SK-N-SH treated with all-trans-retinoic acid at 6 μM for 48 hours (cell line): ENCODE results near the gene NEBL.

Experiments used
- ATAC-seq: fragments of 200-7000 bp; cut with Tn5 transposase; 3 replicates; pipeline ENCODE4 v1.9.1; 2020; ENCODE audit warnings: mild to moderate bottlenecking, moderate library complexity
- ARNTL ChIP-seq: fragments of 450-650 bp; formaldehyde crosslinking; IDR thresholded peaks from 2 replicates; pipeline ENCODE4 v1.5.0; 2020; ENCODE audit warnings: low read depth, mild to moderate bottlenecking, moderate library complexity, borderline replicate concordance
- CREB5 ChIP-seq: fragments of 250-450 bp; sonication (Bioruptor Pico); IDR thresholded peaks from 2 replicates; pipeline ENCODE4 v1.5.1; 2020; ENCODE audit warnings: low read depth, mild to moderate bottlenecking, moderate library complexity
- CSDC2 ChIP-seq: fragments of 250-450 bp; sonication (Bioruptor Pico); IDR thresholded peaks from 2 replicates; pipeline ENCODE4 v1.5.0; 2020; ENCODE audit warnings: mild to moderate bottlenecking, moderate library complexity
- CSRNP3 ChIP-seq: fragments of 250-450 bp; sonication (Bioruptor Pico); IDR thresholded peaks from 2 replicates; pipeline ENCODE4 v1.5.1; 2021; ENCODE audit warnings: mild to moderate bottlenecking, moderate library complexity
- GLIS3 ChIP-seq: fragments of 250-450 bp; sonication (Bioruptor Pico); IDR thresholded peaks from 2 replicates; pipeline ENCODE4 v1.5.0; 2020; ENCODE audit warnings: mild to moderate bottlenecking, moderate library complexity
- ISL1 ChIP-seq: fragments of 250-450 bp; sonication (Bioruptor Pico); IDR thresholded peaks from 2 replicates; pipeline ENCODE4 v2.1.2; 2022; ENCODE audit warnings: mild to moderate bottlenecking, moderate library complexity
- PATZ1 ChIP-seq: fragments of 250-450 bp; sonication (Bioruptor Pico); IDR thresholded peaks from 2 replicates; pipeline ENCODE4 v1.8.0; 2020; ENCODE audit warnings: mild to moderate bottlenecking, moderate library complexity, borderline replicate concordance
- POU6F1 ChIP-seq: fragments of 250-450 bp; sonication (Bioruptor Pico); IDR thresholded peaks from 2 replicates; pipeline ENCODE4 v1.8.0; 2021; ENCODE audit warnings: low read depth, mild to moderate bottlenecking, moderate library complexity, borderline replicate concordance
- PPARA ChIP-seq: fragments of 250-450 bp; sonication (Bioruptor Pico); IDR thresholded peaks from 2 replicates; pipeline ENCODE4 v1.5.0; 2020; ENCODE audit warnings: mild to moderate bottlenecking, borderline replicate concordance
- RARB ChIP-seq: fragments of 250-450 bp; sonication (Bioruptor Pico); IDR thresholded peaks from 2 replicates; pipeline ENCODE4 v1.8.0; 2021; ENCODE audit warnings: mild to moderate bottlenecking, moderate library complexity
- TCF4 ChIP-seq: fragments of 250-450 bp; sonication (Bioruptor Pico); IDR thresholded peaks from 2 replicates; pipeline ENCODE4 v1.8.0; 2021; ENCODE audit warnings: mild to moderate bottlenecking, moderate library complexity, borderline replicate concordance
- TOX ChIP-seq: fragments of 250-450 bp; sonication (Bioruptor Pico); IDR thresholded peaks from 2 replicates; pipeline ENCODE4 v1.8.0; 2021; ENCODE audit warnings: mild to moderate bottlenecking, moderate library complexity, borderline replicate concordance
- TSHZ2 ChIP-seq: fragments of 250-450 bp; sonication (Bioruptor Pico); IDR thresholded peaks from 2 replicates; pipeline ENCODE4 v1.5.0; 2020; ENCODE audit warnings: mild to moderate bottlenecking, moderate library complexity
- ZFP3 ChIP-seq: fragments of 250-450 bp; sonication (Bioruptor Pico); IDR thresholded peaks from 2 replicates; pipeline ENCODE4 v1.5.0; 2020; ENCODE audit warnings: mild to moderate bottlenecking, moderate library complexity
- ZNF8 ChIP-seq: fragments of 450-650 bp; formaldehyde crosslinking; IDR thresholded peaks from 2 replicates; pipeline ENCODE4 v1.5.0; 2020; ENCODE audit warnings: mild to moderate bottlenecking, moderate library complexity

Gene NEBL

GRCh38 chr10:20911626-20912025 lies 14.5 kb upstream of the NEBL start:
- TF ChIP-seq PPARA (CRISPR knock-in tag) = no peak
- no peak for TF ChIP-seq POU6F1 (CRISPR knock-in tag)
- peak; percentile 83 for TF ChIP-seq ISL1
- no peak for TF ChIP-seq CSRNP3 (CRISPR knock-in tag)
- TF ChIP-seq TSHZ2 (CRISPR knock-in tag) = no peak
- TF ChIP-seq RARB (CRISPR knock-in tag) = no peak
- ATAC-seq = no peak

- no peak for ATAC-seq
- no peak for TF ChIP-seq ARNTL (CRISPR knock-in tag)
- TF ChIP-seq GLIS3 = no peak
- no peak for TF ChIP-seq TOX (CRISPR knock-in tag)
- no peak for TF ChIP-seq ZFP3
- TF ChIP-seq PATZ1 (CRISPR knock-in tag) = no peak
- TF ChIP-seq CREB5 (CRISPR knock-in tag) = no peak
These were observed 12.7 kb upstream of the NEBL start for GRCh38 chr10:20909801-20910200.

- ATAC-seq = no peak
- TF ChIP-seq CSDC2 (CRISPR knock-in tag) (no peak), TCF4 (CRISPR knock-in tag) (no peak), CSRNP3 (CRISPR knock-in tag) (no peak), ISL1 (no peak), GLIS3 (no peak), RARB (CRISPR knock-in tag) (no peak)
These were observed 11.3 kb upstream of the NEBL start for GRCh38 chr10:20908391-20908790.

- ATAC-seq = no peak
These were observed 6.7 kb upstream of the NEBL start for GRCh38 chr10:20903635-20904390.

More at GRCh38 chr10:20903635-20904390, 6.7 kb upstream of the NEBL start:
- TF ChIP-seq PPARA (CRISPR knock-in tag) (no peak), ZNF8 (CRISPR knock-in tag) (0 out of 2 replicates have a peak, but pooled peaks have one; percentile 8)
- TF ChIP-seq, all 23 proteins: peak for 1
